Epidermal melanocyte (primary cell): Measurements from ENCODE around the gene STAMBP.
"Not testable (repeated sequence)": the region's sequence is repeated elsewhere in the genome, so short reads cannot be mapped to it uniquely, and the experiment has no call there.

Experiments used
- DNase-seq: peaks from one replicate; pipeline ENCODE4 v3.0.0; 2011; ENCODE audit warnings: low spot score; ENCODE audit not compliant: insufficient read length

Gene STAMBP

DNA sequence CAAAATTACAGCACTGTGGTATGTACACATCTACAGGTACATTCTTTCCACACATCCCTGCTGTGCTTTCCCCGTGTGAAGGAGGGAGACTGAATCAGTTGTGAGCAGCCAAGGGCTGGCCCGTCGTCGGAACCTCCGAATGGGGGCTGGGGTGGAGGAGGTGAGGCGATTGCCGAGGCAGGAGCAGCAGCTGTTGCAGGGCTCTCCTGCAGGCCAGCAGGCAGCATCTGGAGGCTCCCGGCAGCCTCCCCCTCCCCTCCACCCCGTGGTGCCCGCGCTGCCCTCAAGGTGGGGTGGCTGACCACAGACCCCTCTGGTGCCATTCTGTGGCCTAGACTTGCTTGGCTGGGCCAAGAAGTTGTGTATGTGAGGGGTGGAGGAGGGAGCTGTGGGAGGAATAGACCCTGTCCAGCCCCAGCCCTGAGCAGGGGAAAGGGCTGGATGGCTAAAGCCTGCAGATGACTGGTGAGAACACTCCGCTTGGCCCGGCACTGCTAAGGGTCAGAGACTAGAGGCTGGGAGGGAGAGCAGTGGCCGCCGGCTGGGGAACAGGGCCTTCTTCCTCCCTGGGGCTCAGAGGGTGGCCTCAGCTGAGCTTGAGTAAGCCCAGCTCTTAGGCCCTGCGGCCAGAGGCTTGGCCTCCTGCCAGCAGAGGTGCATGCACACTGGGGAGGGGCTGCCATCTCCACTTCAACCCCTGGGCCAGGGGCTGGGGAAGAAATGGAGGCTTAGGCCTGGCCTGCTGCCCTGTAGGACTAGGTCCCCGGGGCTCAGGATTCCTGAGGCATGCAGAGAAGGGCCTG is 7.6 kb downstream of the STAMBP start:
- no peak for DNase-seq

DNA sequence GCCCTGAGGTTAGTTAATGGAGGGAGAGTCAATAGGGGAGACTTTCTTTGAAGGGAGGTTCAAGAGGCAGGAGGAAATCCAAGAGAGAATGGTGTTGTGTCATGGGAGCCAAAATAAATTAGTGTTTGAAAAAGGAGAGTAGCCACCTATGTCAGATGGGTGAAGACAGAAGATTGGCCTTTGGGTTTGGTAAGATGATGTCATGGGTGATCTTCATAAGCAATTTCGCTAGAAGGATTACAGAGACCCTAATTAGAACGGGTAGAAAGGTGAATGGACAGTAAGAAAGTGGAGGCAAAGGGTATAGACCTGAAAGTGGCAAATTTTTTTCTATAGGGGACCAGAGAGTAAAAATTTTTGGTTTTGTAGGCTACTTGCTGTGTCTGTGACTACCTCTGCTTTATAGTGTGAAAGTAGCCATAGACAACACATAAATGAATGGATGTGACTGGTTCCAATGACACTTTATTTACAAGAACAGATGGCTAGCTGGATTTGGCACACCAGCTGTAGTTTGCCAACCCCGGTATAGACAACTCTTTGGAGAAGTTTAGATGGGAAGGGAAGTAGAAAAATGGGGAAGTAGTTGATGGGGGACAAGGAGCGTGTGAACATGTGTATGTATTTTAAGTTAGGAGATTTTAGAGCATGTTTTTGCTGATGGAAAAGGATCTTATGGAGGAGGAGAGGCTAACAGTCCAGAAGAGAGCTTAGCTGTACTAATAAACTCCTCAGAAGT is 9.3 kb downstream of the STAMBP start:
- no peak for DNase-seq

DNA sequence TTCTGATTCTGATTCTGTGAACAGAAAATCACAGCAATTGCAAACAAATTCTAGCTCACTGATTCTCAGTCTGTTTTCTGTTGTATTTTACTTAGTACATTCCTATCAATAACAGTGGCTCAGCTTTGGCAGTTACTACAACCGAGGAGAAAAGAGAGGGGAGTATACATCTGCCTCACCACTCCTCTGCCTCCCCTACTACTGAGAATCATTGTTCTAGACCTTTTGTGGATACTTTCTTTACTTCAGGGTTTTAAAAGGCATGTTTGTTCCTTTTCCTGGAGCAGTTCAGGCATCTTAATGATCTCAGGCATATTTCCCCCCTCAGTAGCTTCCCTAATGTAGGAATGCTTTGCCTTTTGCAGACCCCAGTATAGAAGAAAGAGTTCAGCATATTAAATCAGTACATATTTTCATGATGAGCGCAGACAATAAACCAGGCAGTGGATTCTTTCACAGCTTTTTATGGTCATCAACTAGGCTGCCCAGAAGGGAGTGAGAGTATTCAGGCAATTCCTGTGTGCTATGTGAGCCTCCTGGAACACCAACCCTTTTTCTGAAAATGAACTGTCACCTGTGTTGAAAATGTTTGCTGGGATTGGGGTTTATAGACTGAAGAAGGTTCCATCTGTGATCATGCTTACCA is 10.3 kb downstream of the STAMBP start:
- DNase-seq = no peak

GRCh38 chr2:73839653-73840411 is 11.1 kb downstream of the STAMBP start:
- DNase-seq = no peak

GRCh38 chr2:73841912-73842738 is 13.4 kb downstream of the STAMBP start:
- no peak for DNase-seq

- DNase-seq = no peak
Observed at GRCh38 chr2:73842739-73843019, 13.9 kb downstream of the STAMBP start.

GRCh38 chr2:73844087-73844486 is 15.3 kb downstream of the STAMBP start:
- DNase-seq = no peak

DNA sequence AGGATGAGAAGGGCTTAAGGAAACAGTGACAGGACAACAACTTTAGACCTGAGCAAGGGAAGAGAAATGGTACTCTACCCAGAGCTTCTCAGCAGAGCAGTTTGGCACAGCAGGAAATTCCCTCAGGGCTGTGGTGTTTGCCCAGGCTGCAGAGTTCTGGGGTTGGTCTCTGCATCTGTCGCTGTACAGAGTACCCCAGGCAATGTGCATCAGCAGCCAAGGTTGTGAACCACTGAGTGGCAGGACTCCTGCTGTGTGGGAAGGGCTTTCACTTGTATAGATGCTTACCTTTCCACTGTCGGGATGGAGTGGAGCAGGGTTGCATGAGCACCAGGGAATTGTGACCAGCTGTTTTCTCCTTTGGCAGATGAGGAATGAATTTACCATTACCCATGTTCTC is 21.2 kb downstream of the STAMBP start:
- no peak for DNase-seq

DNA sequence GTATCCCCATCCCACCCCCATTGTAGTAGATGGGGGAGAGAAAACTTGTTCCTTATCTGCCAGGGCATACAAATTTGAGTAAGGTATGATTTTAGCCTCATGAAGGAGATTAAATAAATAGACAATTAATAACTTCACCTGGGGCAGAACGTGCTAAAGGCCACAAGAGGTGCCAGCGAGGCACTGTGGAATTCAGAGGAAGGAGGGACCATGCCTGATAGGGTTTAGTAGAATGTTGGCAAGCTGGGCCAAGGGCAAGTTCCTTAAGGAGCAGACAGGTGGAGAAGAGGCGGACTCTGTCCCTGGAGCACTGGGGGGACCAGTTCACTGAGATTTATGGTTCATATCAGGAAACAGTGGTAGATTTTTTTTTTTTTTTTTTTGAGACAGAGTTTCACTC is 22.5 kb downstream of the STAMBP start:
- no peak for DNase-seq

- DNase-seq = no peak
Observed at GRCh38 chr2:73852020-73852419, 23.3 kb downstream of the STAMBP start.

- no peak for DNase-seq
Observed at GRCh38 chr2:73855526-73855925, 26.8 kb downstream of the STAMBP start.

- no peak for DNase-seq
Observed at GRCh38 chr2:73856214-73856613, 27.5 kb downstream of the STAMBP start.

DNA sequence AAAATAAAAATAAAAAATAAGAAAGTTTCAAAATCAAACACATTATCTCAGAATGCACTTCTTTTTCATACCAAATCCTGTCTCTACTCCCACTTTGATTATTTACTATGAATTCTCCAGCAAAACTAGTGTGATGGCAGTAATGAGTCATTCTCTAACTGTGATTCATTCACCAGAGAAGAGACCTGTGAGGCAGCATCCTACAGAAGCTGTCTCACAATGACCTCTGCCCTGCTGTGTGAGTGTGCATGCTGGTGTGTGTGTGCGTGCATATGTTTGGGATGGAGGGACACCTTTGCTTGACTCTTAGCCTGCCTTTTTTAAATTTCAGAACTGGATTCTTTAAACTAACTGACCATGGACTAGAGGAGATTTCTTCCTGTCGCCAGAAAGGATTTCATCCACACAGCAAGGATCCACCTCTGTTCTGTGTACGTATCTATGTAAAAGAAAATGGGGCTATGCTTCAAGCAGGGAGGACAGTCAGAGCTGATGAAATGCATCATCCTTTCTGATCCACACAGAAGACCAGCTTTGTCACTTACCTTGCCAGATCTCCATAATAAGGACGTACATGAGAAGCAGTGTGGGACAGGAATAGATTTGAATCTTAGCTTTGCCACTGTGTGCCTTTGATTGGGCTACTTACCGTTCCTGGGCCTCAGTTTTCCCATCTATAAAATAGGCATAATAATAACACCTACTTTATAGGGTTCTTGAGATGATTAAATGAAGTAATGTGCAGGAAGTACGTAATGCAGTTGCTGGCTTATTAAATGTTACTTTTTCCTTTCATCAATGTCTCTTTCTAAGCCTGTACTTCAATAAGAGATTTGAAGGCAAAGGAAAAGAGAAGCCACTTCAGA is 31.2 kb downstream of the STAMBP start:
- DNase-seq = no peak

- DNase-seq = no peak
Observed at GRCh38 chr2:73862987-73863386, 34.2 kb downstream of the STAMBP start.

DNA sequence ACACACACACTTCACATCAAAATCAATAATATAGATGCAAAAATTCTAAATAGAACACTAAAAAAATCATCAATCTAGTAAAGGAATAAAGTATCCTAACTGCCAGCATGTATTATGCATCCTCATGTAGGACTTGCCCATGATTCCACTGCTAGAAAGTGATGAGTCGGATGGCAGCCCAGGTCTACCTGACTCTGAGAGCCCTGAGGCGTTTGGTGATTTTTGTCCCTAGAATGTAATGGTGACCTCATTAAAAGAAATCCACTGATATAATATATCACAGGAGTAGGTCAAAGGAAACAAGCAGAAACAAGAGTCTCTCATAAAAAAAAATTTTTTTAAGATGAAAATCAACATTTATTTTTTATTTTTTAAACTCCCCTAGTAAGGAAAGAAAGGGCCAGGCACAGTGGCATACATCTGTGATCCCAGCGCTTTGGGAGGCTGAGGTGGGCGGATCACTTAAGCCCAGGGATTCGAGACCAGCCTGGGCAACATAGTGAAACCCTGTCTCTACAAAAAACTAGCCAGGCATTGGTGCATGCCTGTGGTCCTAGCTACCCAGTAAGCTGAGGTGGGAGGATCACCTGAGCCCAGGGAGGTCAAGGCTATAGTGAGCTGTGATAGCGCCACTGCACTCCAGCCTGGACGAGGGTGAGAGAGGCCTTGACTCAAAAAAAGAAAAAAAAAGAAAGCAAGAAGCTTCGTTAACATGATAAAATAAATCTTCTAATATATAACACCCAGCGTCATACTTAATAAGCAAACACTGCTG is 39.6 kb downstream of the STAMBP start:
- DNase-seq = no peak

GRCh38 chr2:73870084-73870483 is 41.3 kb downstream of the STAMBP start:
- DNase-seq = no peak

DNA sequence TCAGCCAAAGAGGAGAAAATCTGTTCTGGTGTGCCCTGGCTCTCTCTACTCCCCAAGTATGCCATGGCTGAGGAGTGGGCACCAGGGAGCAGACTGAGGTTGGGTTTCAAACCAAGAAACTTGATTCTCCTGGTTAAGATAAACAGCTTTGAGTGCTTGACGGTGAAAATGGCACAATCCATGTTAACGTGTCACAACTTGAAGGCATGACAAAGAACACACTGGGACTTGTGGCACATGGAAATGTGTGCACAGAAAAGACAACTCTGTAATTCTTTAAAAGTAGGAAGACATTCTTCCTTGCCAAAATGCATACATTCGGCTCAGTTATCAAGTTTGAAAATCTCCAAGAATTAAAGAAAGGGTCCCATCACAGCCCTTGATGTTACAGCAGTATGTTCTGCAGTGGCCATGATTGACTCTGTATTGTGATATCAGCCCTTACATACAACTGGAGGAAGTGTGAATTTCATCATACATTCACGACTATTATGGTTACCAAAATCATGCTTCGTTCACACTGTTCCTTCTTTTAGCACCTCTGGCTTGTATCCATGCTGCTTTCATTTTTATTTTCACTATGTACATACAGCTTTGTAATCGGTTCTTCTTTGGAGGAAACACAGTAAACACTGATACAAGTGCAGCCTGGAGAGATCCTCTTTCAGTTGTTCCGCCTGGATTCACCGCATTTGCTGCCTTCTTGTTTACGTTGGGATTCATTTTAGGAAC is 48.5 kb downstream of the STAMBP start:
- no peak for DNase-seq

- DNase-seq = not testable (repeated sequence)
Observed at GRCh38 chr2:73877984-73878383, 49.2 kb downstream of the STAMBP start.

- no peak for DNase-seq
Observed at GRCh38 chr2:73885406-73885805, 56.6 kb downstream of the STAMBP start.
